GM12872 (cell line): ENCODE data around the gene THBD.

ENCODE experiments used
- TF ChIP-seq, protein P1 (sequence below): IDR thresholded peaks from 3 replicates; pipeline ENCODE4 v1.5.1; 2011; ENCODE audit warnings: low read depth, mild to moderate bottlenecking, low read length, moderate library complexity; ENCODE audit not compliant: insufficient read depth

Gene THBD

DNA sequence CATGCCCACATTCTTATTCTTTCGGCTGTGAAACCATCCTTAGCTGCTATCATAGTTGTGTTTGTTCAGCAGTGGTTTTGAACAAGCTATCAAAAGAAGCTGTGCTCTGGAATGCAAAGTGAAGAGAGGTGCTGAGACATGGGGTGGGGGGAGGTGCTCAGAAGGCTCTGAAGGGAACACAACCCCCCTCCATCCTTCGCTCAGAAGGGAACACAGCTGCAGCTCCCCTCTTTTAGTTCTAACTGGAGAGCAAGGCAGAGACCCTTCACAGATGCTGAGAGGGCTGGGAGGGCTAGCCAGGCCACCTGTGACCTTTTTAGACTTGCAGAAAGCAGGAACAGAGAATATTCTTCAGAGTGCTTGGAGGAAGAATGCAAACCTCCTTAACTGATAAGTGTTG lies 32.0 kb downstream of the THBD start:
- TF ChIP-seq, protein P1, sequence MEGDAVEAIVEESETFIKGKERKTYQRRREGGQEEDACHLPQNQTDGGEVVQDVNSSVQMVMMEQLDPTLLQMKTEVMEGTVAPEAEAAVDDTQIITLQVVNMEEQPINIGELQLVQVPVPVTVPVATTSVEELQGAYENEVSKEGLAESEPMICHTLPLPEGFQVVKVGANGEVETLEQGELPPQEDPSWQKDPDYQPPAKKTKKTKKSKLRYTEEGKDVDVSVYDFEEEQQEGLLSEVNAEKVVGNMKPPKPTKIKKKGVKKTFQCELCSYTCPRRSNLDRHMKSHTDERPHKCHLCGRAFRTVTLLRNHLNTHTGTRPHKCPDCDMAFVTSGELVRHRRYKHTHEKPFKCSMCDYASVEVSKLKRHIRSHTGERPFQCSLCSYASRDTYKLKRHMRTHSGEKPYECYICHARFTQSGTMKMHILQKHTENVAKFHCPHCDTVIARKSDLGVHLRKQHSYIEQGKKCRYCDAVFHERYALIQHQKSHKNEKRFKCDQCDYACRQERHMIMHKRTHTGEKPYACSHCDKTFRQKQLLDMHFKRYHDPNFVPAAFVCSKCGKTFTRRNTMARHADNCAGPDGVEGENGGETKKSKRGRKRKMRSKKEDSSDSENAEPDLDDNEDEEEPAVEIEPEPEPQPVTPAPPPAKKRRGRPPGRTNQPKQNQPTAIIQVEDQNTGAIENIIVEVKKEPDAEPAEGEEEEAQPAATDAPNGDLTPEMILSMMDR, result no peak

DNA sequence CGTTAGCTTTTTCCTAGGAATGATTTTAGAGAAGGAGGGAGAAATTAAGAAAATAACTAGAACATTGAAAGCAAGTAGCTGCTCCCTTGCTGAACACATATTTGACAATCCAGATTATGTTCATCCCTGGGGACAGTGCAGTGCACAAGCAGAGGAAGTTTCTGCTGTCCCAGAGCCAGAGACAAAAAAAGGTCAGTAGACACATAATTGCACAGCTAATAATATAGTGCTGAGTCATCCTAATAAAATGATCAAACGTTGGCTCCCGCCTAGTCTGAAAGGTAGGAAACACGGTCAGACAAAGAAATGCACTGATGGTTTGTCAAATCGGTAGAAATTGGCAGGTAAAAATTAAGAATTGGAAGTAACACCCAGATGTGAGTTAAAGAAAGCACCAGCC lies 36.0 kb downstream of the THBD start:
- TF ChIP-seq, protein P1, result no peak

DNA sequence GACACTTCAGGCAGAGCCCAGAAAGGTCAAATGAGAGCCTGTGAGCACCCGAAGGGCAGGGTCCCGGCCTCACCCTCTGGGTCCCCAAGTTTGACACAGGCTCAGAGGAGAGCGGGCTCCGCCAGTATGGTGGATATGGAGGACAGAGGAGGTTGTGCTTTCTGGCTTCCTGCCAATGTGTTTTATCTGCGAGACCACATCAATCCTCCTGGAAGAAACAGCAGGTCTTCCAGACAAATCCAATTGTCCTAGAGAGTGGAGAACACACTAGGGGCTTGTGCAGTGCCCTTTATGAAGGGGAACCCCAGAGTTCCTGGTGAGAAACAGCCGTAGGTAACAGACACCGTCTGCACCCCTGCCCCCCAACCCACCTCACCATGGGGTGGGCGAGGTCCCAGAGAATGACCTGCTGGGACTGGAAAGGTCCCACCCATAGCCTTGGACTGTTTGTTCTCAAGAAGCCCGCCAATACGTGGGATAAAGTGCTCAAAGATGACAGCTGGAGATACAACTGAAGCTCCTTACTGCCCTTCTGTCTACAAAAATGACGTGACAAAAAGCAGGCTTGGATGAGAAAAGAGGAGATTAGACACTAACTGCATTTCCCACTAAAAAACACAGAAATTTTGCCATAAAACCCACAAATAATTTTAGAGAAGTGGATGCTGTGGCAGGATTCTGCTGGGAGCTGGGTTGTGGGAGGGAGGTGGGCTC lies 38.3 kb downstream of the THBD start:
- TF ChIP-seq, protein P1, result no peak

DNA sequence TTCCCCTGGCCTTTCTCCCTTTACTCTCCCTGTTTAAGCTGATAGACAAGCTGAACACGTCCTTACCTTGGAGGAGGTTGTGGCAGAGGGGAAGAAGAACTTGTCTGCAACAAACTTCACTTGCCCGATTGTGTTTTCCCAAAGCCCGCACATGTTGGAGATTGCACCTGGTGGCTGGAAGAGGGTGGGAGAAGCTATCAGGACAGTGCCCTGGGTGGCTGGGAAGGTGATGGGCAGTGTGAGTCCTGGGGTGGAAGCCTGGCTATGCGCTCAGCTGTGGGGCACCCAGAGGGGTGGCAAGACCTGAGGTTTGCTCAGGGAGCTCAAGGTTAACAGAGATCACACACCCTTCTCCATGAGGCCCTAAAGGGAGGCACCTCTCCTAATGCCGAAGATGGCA lies 39.4 kb downstream of the THBD start:
- TF ChIP-seq, protein P1, result no peak

DNA sequence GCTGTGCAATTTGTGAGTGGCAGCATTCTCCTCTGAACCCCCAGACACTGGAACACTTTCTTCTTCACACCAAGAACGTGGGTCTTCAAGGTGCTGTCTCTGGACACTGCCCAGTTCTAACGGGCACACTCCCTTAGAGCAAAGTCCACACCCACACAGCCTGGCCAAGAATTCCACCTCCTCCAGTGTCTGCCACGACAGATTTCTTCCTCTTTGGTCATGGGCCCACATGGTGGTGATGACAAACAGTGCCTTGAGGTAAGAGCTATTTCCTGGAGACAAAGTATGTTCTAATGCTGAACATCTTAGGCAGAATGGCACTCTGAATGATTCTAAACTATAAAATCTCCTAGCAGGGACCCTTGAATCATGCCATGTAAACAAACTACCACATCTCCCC lies 39.8 kb downstream of the THBD start:
- TF ChIP-seq, protein P1, result no peak

DNA sequence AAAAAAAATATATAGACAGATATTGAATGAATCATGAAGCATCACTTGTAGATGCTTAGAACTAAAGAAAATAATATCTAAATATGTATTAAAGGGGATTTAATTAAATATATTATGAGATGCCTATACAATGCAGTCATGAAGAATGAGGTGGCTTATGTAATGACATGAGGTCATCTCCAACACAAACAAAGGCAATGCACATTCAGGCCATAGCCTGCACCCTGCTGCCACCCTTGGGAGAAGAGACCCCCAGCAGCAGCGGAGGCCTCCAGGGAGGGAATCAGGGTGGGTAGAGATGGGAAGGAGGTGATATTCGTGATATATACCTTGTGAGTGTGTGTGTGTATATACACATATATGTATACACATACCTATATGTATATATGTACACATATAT lies 40.8 kb downstream of the THBD start:
- TF ChIP-seq, protein P1, result no peak

DNA sequence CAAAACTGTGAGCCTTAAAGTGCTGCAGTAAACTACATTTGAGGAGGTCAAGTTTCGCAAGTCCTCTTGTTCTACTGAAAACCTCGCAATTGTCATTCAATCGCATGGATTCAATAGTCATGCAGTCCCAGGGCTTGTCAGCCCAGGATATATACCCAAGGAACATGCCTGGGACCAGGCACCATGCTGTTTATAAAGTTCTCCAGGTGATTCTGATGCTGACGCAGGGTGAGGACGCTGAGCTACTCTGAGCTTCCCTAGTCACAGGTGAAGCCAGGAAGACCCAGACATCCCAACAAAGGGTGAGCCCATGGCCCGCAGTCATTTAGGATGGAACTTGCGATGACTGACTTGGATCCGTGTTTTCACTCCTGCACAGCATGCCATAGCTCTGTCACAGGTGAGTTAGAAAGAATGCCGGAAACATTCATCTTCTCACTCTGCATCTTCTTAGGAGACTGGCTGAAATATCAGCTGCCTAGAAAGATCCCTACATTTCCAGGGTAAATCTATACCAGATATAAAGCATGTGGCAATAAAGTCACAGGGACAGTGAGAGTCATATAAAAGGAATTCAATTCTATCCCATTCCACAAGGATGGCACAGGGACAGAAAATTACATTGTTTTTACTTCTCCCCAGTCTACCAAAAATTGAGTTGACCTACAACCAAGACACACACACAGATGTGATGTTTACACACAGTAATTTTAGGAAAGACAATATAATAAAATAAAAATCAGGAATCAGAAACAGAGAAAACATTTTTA lies 41.4 kb downstream of the THBD start:
- TF ChIP-seq, protein P1, result no peak
